Measurements from ENCODE around the gene EIF4H.

- no peak for TF ChIP-seq NFRKB (IDR thresholded peaks at IDR 0.05)
- TF ChIP-seq L3MBTL2 (conservative IDR thresholded peaks at IDR 0.05) = no peak
- TF ChIP-seq SUZ12 (IDR thresholded peaks at IDR 0.05) = no peak
- TF ChIP-seq BHLHE40 (IDR thresholded peaks at IDR 0.05; ENCODE audit: borderline replicate concordance) = no peak
- TF ChIP-seq, protein P1, sequence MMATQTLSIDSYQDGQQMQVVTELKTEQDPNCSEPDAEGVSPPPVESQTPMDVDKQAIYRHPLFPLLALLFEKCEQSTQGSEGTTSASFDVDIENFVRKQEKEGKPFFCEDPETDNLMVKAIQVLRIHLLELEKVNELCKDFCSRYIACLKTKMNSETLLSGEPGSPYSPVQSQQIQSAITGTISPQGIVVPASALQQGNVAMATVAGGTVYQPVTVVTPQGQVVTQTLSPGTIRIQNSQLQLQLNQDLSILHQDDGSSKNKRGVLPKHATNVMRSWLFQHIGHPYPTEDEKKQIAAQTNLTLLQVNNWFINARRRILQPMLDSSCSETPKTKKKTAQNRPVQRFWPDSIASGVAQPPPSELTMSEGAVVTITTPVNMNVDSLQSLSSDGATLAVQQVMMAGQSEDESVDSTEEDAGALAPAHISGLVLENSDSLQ (IDR thresholded peaks at IDR 0.05) = no peak
- TF ChIP-seq TARDBP (IDR thresholded peaks at IDR 0.05) = no peak
- TF ChIP-seq FOXM1 (IDR thresholded peaks at IDR 0.05; ENCODE audit: borderline replicate concordance) = no peak
- no peak for TF ChIP-seq ELF4 (IDR thresholded peaks at IDR 0.05)
- no peak for TF ChIP-seq FOXA1 (IDR thresholded peaks at IDR 0.05)
Observed at GRCh38 chr7:74191231-74191630, 17.1 kb downstream of the EIF4H start.
